Activated CD8-positive, alpha-beta T cell treated with anti-CD3 and anti-CD28 coated beads, Interleukin-2, amount 10 ng/mL, durations not matched to agents 7 days and 5 days (primary cell): ENCODE results near the gene GLP1R. TPM values are rescaled to one million over a fixed set of nuclear protein-coding genes. Genes with fewer than 3 reads are reported as not detected.

Experiments
- total RNA-seq, 2 experiments: library from RNA; stranded (reverse); gene quantifications; one replicate each; pipeline ENCODE4 v1.2.3, GENCODE V29; 2021

GLP1R gene
- total RNA-seq, 2 experiments from 2014 or later, result not detected

Other genes with a start within 250 kb of the GLP1R start
- gene SAYSD1, start 66.4 kb downstream of the GLP1R start, total RNA-seq, result 10 to 100 TPM; 11.0 to 11.8 TPM
- gene KCNK5, start 180.7 kb downstream of the GLP1R start, total RNA-seq, result 10 to 100 TPM; 12.0 TPM